Esophagus squamous epithelium (tissue), 5 donors: ENCODE data around the gene TMEM101. TPM values are rescaled to one million over a fixed set of nuclear protein-coding genes. Genes with fewer than 3 reads are reported as not detected.
"Not testable (repeated sequence)": the region's sequence is repeated elsewhere in the genome, so short reads cannot be mapped to it uniquely, and the experiment has no call there.

ENCODE experiments used
- DNase-seq: peaks from one replicate; lab custom pipeline; 2025; lab: John Stamatoyannopoulos, UW
- H3K27ac ChIP-seq, 4 donors: fragments of 200-600 bp; sonication (generic); one replicate each; pipeline ENCODE4 v1.5.1; 2016 to 2019; ENCODE audit warnings: mild to moderate bottlenecking in 1 of 4
- H3K27me3 ChIP-seq, 4 donors: fragments of 200-600 bp; sonication (generic); 1 replicate in 3 of 4; 2 replicates in 1 of 4; pipeline versions ENCODE4 v1.5.1 to v1.6.0; 2017 to 2021; ENCODE audit warnings: antibody characterized with exemption in 1 of 4
- H3K36me3 ChIP-seq, 3 donors: fragments of 200-600 bp; sonication (generic); one replicate each; pipeline ENCODE4 v1.5.1; 2016 to 2019
- H3K4me1 ChIP-seq, 3 donors: fragments of 200-600 bp; sonication (generic); one replicate each; pipeline ENCODE4 v1.5.1; 2017 to 2019
- H3K4me3 ChIP-seq, 4 donors: fragments of 200-600 bp; sonication (generic); 1 replicate in 3 of 4; 2 replicates in 1 of 4; pipeline ENCODE4 v1.5.1; 2016 to 2019; ENCODE audit warnings: mild to moderate bottlenecking in 2 of 4, moderate library complexity in 1 of 4
- H3K9me3 ChIP-seq, 3 donors: fragments of 200-600 bp; sonication (generic); one replicate each; pipeline ENCODE4 v1.5.1; 2016 to 2019
- POLR2A ChIP-seq, 4 donors: fragments of 450-650 bp; IDR thresholded peaks; one replicate each; pipeline ENCODE4 v1.6.1; 2017; ENCODE audit warnings: antibody characterized with exemption in 4 of 4, mild to moderate bottlenecking in 4 of 4, moderate library complexity in 3 of 4
- WGBS, 2 donors: methylation state at CpG; one replicate each; pipeline ENCODE4 v1.1.5; 2018; 5-methylcytosine and 5-hydroxymethylcytosine counted together
- intact Hi-C: fragments of 100-400 bp; cut with DNase I; formaldehyde crosslinking; loops from one replicate; pipeline ENCODE4 v1.15.0; 2022
- total RNA-seq, 4 donors: library from RNA; depleted of rRNA; stranded (reverse); fragments of >200 nt; gene quantifications; one replicate each; pipeline ENCODE4 v1.1.0, GENCODE V29; 2016
- TF ChIP-seq, protein P1 (sequence below), 6 experiments: fragments of 450-650 bp in 4 of 6; fragments of 200-600 bp in 2 of 6; sonication (generic) in 2 of 6; IDR thresholded peaks; one replicate each; pipeline ENCODE4 v1.5.1; 2016 to 2019; ENCODE audit warnings: antibody characterized with exemption in 6 of 6, mild to moderate bottlenecking in 4 of 6, moderate library complexity in 4 of 6
- donor health status: DM: yes; HTN: yes; CAD: no.

Gene TMEM101
- total RNA-seq, 4 donors from 2014 or later = 20.6 to 40.8 (median 34.1) TPM

DNA sequence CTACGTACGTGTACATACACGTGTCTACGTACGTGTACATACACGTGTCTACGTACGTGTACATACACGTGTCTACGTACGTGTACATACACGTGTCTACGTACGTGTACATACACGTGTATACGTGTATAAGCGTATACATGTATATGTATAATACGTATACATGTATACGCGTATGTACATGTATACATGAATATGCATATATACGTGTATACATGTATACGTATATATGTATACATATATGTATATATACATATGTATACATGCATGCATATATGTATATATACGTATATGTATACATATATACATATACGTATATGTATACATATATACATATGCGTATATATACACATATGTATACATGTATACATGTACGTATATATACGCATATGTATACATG lies 38.9 kb downstream of the TMEM101 start:
- TF ChIP-seq, protein P1, sequence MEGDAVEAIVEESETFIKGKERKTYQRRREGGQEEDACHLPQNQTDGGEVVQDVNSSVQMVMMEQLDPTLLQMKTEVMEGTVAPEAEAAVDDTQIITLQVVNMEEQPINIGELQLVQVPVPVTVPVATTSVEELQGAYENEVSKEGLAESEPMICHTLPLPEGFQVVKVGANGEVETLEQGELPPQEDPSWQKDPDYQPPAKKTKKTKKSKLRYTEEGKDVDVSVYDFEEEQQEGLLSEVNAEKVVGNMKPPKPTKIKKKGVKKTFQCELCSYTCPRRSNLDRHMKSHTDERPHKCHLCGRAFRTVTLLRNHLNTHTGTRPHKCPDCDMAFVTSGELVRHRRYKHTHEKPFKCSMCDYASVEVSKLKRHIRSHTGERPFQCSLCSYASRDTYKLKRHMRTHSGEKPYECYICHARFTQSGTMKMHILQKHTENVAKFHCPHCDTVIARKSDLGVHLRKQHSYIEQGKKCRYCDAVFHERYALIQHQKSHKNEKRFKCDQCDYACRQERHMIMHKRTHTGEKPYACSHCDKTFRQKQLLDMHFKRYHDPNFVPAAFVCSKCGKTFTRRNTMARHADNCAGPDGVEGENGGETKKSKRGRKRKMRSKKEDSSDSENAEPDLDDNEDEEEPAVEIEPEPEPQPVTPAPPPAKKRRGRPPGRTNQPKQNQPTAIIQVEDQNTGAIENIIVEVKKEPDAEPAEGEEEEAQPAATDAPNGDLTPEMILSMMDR (IDR thresholded peaks at IDR 0.05) = no peak
- no peak for TF ChIP-seq POLR2A (IDR thresholded peaks at IDR 0.05)
- Histone ChIP-seq H3K27ac (no peak overlapping the region), H3K4me3 (no peak overlapping the region), H3K36me3 (no peaks in the 10 kb centered on the region), H3K27me3 (peaks cover 0 to 62% (median 0%) of the 10 kb centered on the region in 4 donors), H3K9me3 (no peaks in the 10 kb centered on the region), H3K4me1 (no peaks in the 10 kb centered on the region)
- DNase-seq = no peak
- intact Hi-C loops = no loop called here
- WGBS, 2 donors = 64 to 79% methylated on average over 15 to 27 of the region's 27 CpGs

DNA sequence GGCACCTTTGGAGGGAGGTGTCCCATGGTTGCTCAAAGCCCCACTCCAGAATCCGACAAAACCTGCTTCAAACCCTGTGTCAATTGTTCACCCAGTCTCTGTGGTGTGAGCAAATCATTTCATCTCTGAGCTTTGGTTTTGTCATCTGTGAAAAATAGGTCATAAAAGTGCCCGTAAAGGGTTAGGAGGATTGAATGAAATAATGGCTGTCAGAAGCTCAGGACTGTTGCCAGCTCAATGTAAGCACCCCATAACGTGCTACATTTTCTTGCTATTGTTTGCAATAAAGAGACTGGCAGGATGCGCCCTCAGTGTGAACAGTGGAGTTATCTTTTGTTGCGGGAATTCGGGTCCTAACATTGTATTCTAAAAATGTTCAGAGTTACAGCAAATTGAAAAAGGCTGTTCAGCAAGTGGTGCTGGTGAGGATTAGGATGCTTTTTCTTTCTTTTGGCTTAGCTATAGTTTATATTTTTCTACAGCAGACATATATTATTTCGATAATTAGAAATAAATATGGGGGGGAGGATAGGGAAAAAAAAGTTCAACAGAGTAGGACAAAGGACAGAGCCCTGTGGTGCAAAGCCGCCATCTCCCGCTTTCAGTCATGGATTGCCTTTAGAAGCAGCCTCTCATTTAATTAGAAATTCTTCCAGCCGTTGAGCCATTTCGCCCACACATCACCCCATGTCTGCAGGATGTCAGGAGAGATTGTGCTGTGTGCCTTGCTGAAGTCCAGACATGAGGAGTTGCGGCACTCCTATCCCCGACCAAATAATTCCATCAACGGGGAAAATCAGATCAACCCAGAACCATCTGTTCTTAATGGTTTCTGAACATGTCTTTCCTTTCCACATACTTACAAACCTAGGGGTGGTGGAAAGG lies 40.1 kb downstream of the TMEM101 start:
- peaks cover 0 to 54% (median 0%) of the 10 kb centered on the region in 4 donors for H3K27me3 ChIP-seq
- no peak overlapping the region for H3K27ac ChIP-seq
- H3K4me1 ChIP-seq = no peaks in the 10 kb centered on the region
- no peak overlapping the region for H3K4me3 ChIP-seq
- no peak for DNase-seq
- WGBS, 2 donors = 59 to 67% methylated on average over 14 of the region's 14 CpGs
- no peak for TF ChIP-seq POLR2A (IDR thresholded peaks at IDR 0.05)
- TF ChIP-seq, protein P1 (IDR thresholded peaks at IDR 0.05) = no peak
- H3K36me3 ChIP-seq = no peaks in the 10 kb centered on the region
- intact Hi-C loops = no loop called here
- H3K9me3 ChIP-seq = no peaks in the 10 kb centered on the region

DNA sequence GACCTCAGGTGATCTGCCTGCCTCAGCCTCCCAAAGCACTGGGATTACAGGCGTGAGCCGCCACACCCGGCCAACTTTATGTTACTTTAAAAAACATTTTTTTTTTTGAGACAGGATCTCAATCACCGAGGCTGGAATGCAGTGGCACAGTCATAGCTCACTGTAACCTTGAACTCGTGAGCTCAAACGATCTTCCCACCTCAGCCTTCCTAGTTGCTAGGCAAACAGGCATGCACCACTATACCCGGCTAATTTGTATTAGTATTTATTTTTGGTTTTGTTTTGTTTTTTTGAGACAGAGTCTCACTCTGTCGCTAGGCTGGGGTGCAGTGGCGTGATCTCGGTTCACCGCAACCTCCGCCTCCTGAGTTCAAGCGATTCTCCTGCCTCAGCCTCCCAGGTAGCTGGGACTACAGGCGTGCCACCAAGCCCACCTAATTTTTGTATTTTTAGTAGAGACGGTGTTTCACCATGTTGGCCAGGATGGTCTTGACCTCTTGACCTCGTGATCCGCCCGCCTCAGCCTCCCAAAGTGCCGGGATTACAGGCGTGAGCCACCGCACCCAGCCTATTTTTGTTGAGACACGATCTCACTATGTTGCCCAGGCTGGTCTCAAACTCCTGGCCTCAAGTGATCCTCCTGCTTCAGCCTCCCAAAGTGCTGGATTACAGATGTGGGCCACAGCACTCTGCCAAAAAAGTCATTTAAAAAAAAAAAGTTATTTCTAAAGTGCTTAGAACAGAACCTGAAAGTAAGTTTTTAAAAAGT lies 42.1 kb downstream of the TMEM101 start:
- H3K4me1 ChIP-seq, H3K27ac ChIP-seq, intact Hi-C loops, H3K4me3 ChIP-seq, H3K36me3 ChIP-seq, H3K9me3 ChIP-seq, DNase-seq: not testable (repeated sequence)
- 85 to 88% methylated on average over 22 of the region's 22 CpGs for WGBS, 2 donors
- H3K27me3 ChIP-seq = peaks cover 0 to 35% (median 0%) of the 10 kb centered on the region in 4 donors

DNA sequence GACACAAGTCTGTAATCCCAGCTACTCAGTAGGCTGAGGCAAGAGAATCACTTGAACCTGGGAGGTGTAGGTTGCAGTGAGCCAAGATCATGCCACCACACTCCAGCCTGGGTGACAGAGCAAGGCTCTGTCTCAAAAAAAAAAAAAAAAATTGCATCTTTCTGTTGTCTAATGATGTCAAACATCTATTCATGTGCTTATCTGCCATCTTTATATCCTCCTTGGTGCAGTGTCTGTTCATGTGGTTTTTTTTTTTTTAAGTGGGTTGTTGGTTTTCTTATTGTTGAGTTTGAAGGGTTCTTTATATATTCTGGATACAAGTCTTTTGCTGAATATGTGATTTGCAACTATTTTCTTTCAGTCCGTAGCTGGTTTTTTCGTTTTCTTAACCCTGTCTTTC lies 43.3 kb downstream of the TMEM101 start:
- H3K36me3 ChIP-seq, DNase-seq, intact Hi-C loops, H3K27ac ChIP-seq, H3K9me3 ChIP-seq, H3K4me1 ChIP-seq, H3K4me3 ChIP-seq: not testable (repeated sequence)
- 33 to 51% methylated on average over 2 of the region's 2 CpGs for WGBS, 2 donors
- H3K27me3 ChIP-seq = peaks cover 0 to 28% (median 0%) of the 10 kb centered on the region in 4 donors

DNA sequence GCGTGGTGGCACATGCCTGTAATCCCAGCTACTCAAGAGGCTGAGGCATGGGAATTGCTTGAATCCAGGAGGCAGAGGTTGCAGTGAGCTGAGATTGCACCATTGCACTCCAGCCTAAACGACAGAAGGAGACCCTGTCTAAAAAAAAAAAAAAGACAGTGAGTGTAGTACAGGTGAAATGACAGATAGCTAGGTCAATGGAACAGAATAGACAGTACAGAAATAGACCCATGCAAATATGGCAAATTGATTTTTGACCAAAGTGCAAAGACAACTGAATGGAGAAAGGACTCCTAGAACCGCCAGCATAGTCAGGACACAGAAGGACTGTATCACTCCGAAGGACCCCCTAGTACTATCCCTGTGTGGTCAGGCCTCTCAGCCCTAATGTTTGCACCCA lies 44.4 kb downstream of the TMEM101 start:
- no peak for TF ChIP-seq POLR2A (IDR thresholded peaks at IDR 0.05)
- TF ChIP-seq, protein P1 (IDR thresholded peaks at IDR 0.05) = no peak
- 71 to 76% methylated on average over 4 of the region's 4 CpGs for WGBS, 2 donors
- intact Hi-C loops = no loop called here

More for the DNA sequence above, 44.4 kb downstream of the TMEM101 start:
- Histone ChIP-seq H3K9me3 (no peaks in the 10 kb centered on the region), H3K27me3 (peaks cover 0 to 28% (median 0%) of the 10 kb centered on the region in 4 donors), H3K4me3 (no peak overlapping the region), H3K27ac (no peak overlapping the region), H3K4me1 (peaks cover 0 to 10% (median 0%) of the 10 kb centered on the region in 3 donors), H3K36me3 (no peaks in the 10 kb centered on the region)
- no peak for DNase-seq
